HG02763 (cell line): ENCODE measurements around the gene PBX1.

Experiments
- ATAC-seq: cut with Tn5 transposase; IDR thresholded peaks from one replicate; pipeline ENCODE4 v1.9.1; 2021; ENCODE audit warnings: mild to moderate bottlenecking, moderate library complexity; ENCODE audit not compliant: unreplicated experiment

The PBX1 gene

DNA sequence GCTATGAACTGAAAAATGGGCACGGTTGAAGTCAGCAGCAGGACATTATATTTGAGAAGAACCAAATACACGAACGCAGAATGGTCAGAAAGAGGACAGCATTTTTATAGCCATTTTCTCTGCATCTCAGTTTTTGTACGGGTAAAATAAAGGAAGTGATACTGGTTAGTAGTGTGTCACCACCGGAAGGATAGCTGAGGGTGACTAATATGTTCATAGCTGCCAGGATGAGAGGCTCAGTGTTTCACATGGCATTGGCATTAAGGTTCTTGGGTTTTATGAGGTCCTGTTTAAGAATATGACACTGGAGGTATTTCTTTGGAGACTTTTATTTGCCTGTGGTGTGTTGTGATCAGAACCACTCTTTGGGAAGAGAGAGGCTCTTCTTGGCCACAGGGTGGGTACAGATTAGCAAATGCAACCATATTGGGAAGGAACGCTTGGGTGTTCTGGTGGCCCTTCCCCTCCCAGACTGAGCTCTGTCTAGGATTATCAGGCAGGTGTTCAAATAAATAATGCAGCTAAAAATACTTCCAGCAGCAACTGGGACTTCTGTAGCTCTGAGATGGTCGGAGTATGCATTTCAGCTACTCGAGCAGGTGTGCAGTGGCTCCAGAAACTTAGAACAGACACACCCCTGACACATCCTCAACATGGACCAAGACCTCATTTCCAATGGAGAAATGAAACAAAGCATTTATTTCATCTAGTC is 158.2 kb downstream of the PBX1 start:
- peak; percentile 77 for ATAC-seq

- no peak for ATAC-seq
Observed at GRCh38 chr1:164718821-164719220, 159.8 kb downstream of the PBX1 start.

DNA sequence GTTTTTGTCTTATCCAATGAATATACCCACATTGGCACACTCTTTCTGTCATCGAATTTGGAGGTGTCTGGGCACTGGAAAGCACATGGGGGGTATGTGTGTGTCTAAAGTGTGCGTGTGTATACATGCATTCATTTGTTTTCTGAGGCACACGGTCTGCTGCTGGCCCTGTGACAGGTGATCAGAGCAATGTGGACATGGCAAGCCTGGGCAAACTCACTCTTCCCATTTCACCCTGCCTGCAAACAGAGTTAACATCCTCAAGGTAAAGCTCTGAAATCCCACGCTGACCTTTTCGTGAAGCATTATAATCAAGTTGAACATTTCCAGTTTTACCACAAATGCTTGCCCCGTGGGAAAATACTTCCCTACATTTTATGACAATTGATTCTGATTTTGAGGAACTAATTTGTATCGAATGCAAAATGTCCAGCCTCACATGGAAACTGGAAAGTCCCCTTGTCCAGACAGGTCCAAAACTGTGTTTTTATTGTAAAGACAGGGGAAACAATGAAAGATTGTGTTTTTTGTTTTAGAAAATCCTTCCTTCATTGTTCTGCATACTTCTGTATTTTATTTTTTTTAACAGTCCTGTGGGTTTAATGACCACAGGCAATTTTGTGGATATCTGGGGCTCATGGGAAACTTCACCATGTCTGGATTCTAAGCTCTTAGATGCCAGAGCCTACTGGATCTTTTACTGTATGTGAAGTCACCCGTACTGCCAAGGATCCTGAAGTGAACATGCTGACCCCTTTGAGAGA is 160.9 kb downstream of the PBX1 start:
- no peak for ATAC-seq

DNA sequence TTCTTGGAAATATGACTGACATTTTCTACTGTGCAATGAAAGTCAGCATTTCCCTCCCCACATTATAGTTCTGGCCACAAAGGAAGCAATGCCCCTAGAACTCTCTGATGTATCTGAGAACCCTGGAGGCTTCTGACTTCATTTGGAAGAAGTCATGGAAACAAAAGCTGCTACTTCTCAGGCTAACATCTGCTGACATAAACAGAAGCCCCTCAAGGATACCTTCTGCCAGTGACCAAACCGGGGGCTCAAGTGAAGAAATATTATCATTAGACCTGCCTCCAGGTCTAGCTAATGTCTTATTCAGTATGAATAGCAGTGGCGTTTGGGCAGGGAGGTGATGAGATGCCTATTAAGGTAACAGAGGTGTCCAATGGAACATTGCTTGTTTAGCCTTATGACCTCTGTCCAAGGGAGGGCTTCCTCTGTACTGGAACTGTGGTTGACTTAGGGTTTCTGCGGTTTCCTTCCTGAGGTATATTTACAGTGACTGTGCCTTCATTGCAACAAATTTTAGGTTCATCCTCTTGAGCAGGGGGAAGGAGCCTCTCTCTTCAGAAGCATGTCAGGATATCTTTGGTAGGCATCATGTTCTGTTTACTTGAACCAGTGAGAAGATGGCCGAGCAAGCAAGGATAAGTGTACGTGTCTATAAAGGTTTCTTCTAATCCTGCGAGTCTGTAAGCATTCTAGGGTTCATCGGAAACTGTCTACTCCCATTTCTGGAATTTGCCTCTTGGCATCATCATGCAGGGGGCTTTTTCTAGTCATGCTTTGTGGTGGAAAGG is 161.7 kb downstream of the PBX1 start:
- ATAC-seq, result no peak

- no peak for ATAC-seq
Observed at GRCh38 chr1:164721228-164721496, 162.2 kb downstream of the PBX1 start.

- ATAC-seq, result no peak
Observed at GRCh38 chr1:164723296-164723798, 164.4 kb downstream of the PBX1 start.

GRCh38 chr1:164725401-164725800 is 166.4 kb downstream of the PBX1 start:
- ATAC-seq, result no peak

- ATAC-seq, result no peak
Observed at GRCh38 chr1:164726235-164726634, 167.3 kb downstream of the PBX1 start.

DNA sequence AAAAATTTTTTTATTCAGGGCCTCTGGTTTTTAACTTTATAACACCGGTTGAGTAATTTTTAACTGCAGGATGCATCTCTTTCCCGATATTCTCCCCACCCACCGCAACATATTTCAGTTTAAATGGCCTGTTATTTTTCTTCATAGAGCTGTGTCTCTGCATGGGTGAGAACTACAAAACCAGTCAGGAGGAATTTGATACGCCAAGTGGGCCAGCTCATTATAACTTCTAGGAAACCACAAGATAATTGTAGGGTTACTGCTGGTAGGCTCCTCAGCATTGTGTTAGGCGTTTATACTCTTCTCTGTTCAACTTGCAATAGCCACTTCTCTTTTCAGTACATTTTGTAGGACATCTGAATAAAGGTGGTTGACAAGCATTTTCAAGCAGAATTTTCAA is 169.7 kb downstream of the PBX1 start:
- no peak for ATAC-seq

GRCh38 chr1:164731161-164731876 is 172.3 kb downstream of the PBX1 start:
- ATAC-seq, result no peak

- ATAC-seq, result no peak
Observed at GRCh38 chr1:164733070-164733469, 174.1 kb downstream of the PBX1 start.

DNA sequence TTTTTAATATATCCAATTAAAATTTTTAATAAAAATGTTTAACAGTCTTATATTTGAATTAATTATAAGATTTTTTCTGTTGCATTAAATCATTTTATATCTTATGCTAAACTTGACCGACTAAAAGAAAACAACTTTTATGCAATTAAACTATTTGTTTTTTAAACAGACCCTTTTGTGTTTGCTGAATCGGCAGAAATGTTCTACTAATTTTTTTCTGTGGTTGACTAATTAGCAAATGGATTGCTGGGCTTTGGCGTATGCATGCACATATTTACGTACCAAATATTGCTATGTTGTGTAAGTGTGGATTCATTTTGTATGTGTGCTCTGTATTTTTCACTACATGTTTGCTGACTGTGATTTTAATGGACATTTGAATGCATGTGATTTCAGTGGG is 174.8 kb downstream of the PBX1 start:
- no peak for ATAC-seq

DNA sequence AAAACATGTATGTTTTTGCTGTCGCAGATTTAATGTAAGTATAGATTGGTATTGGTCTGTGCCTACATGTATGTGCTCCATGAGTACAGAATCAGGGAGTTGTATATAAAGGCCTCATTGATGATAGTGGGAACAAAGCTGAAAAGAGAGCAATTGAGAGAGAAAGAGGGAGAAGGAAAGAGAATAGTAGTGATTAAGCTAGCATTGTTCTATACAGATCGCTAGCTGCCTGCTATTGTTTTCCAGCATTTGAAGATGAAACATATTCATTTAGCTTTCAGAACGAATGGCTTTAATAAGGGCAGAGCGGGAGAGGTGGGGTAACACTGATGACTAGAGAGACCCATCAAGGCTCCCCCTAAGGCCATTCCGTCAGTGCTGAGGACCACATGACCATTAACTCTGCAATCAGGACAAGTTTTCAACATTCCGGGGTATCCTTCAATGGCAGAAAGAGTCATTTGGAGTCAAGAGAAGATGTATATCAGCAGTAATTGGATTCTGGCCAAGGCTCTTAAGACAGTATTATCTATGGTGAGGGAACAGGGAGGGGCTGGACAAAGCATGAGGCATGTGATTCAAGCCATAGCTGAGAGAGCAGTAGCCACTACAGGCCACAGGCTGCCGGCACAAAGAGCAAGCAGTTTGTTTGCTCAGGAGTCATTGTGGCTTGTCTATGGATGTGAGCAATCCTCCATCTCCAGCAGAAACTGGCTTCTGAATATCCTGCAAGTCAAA is 176.5 kb downstream of the PBX1 start:
- no peak for ATAC-seq

GRCh38 chr1:164736137-164736536 is 177.2 kb downstream of the PBX1 start:
- ATAC-seq, result no peak

DNA sequence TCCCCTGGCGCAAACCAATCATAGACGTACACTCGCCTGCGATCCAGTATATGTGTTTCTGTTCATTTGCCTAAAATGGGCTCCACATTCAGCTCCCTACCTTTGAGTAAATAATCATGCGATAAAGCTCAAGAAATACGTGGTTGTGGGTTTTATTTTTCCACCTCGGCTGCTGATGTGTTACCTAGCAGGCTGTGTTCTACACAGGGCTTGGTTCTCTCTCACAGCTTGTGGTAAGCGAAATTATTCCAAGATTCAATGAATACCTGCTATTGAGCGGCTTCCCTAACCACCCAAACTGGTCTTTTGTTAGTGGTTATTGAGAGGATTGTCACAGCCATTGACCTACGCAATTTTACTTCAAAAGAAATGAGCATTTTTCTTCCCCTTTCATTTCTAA is 180.2 kb downstream of the PBX1 start:
- no peak for ATAC-seq

GRCh38 chr1:164740000-164740526 is 181.1 kb downstream of the PBX1 start:
- ATAC-seq, result no peak

DNA sequence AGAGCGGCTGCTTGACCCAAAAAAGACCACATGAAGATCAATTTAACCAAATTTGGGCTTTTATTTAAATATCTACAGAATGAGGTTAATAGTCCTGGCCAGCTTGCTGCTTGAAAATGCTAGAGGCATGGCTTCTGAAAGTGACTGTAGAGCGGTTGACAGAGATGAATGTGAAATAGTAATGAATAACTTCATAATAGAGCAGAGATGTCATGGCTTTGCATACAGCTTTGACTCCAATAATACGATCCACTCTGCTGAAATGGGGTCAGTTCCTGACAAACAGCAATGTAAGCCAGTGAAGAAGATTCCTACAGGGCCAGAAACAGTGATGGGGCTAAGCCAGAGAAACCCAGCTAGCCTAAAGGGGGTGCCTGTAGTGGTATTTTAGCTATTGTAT is 183.8 kb downstream of the PBX1 start:
- ATAC-seq, result no peak

DNA sequence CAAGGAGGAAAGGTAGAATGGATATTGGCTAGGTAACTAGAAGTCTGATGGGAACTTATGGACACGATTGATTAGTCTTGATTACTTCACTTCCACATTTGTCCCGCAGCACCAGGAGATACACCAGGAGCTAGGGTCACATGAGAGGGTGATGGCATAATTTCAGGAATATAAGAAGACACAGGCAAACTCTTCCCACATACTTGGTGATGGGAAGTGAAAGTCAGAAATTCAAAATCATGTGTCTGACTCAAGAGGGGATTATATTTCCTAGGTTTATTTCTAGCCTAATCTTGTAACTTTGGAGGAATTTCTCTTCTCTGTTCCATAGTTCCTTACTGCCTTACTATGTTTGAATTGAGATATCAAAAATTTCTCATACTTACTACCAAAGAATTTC is 185.0 kb downstream of the PBX1 start:
- no peak for ATAC-seq

DNA sequence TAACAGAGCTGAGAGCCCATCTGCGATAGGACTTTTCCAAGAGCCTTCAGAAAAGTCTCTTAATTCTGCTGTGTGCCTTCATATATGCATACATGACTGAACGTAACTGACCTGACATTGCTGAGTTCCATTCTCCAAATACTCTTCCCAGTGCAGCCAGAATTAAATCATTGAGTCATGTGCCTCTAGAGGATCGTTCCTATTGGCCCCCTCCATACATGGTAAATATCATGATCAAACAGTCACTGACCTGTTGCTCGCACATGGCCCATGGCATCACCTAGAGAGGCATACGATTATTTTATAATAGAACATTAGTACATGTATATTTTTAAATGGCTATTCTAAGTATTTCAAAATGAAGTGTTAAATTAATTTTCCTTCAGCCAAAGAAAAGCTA is 186.8 kb downstream of the PBX1 start:
- ATAC-seq, result no peak

- no peak for ATAC-seq
Observed at GRCh38 chr1:164746632-164747031, 187.6 kb downstream of the PBX1 start.
